ENCODE measurements around the gene BRS3.
A peak's percentile ranks its signal among the peaks of the same experiment; 100 is the strongest.

BRS3 gene

GRCh38 chrX:136496186-136496763 is 8.5 kb downstream of the BRS3 start:
- no peak for DNase-seq

- peak; percentile 74 to 92 (median 82) for DNase-seq
These were observed 9.2 kb downstream of the BRS3 start for GRCh38 chrX:136496764-136497555.

GRCh38 chrX:136497556-136498052 is 9.9 kb downstream of the BRS3 start, which contains the start of gene HTATSF1:
Gene HTATSF1 (plus strand): TSS chrX:136497592. CDS start chrX:136497685, 93 bp downstream.
- no peak for DNase-seq

GRCh38 chrX:136519069-136519468 is 31.3 kb downstream of the BRS3 start:
- DNase-seq: no peak

GRCh38 chrX:136523770-136524169 is 36.0 kb downstream of the BRS3 start:
- DNase-seq: no peak

GRCh38 chrX:136525738-136526606 is 38.2 kb downstream of the BRS3 start:
- no peak for DNase-seq

GRCh38 chrX:136528645-136529315 is 41.0 kb downstream of the BRS3 start:
- no peak for DNase-seq

- DNase-seq: no peak
These were observed 42.0 kb downstream of the BRS3 start for GRCh38 chrX:136529795-136530194.

- no peak for DNase-seq
These were observed 44.2 kb downstream of the BRS3 start, which contains the start of gene VGLL1 for GRCh38 chrX:136531951-136532350. Gene VGLL1 (plus strand): TSS chrX:136532215. CDS start chrX:136536021, 3,806 bp downstream.

- DNase-seq: no peak
These were observed 46.4 kb downstream of the BRS3 start for GRCh38 chrX:136534131-136534530.

- DNase-seq: no peak
These were observed 51.1 kb downstream of the BRS3 start for GRCh38 chrX:136538811-136539210.

GRCh38 chrX:136540226-136540625 is 52.5 kb downstream of the BRS3 start:
- no peak for DNase-seq

- DNase-seq: no peak
These were observed 53.5 kb downstream of the BRS3 start for GRCh38 chrX:136541294-136541693.

GRCh38 chrX:136542281-136542680 is 54.5 kb downstream of the BRS3 start:
- DNase-seq: no peak
